ENCODE data around the gene CDH23.

CDH23 gene

GRCh38 chr10:71531485-71532446, 135.0 kb downstream of the CDH23 start:
- H3K36me3 ChIP-seq, result no peaks in the 10 kb centered on the region
- TF ChIP-seq CTCF (IDR thresholded peaks at IDR 0.05), result no peak
- no peak overlapping the region for H3K27ac ChIP-seq
- no peaks in the 10 kb centered on the region for H3K9me3 ChIP-seq
- H3K4me1 ChIP-seq (ENCODE audit: control insufficient read depth in 1 of 2, insufficient read depth in 1 of 2, low read depth in 1 of 2, low read length in 1 of 2), result no peaks in the 10 kb centered on the region
- no peak overlapping the region for H3K4me3 ChIP-seq (ENCODE audit: low read depth in 1 of 2, low read length in 1 of 2)
- no peaks in the 10 kb centered on the region for H3K27me3 ChIP-seq

- H3K4me1 ChIP-seq (ENCODE audit: control insufficient read depth in 1 of 2, insufficient read depth in 1 of 2, low read depth in 1 of 2, low read length in 1 of 2), result no peaks in the 10 kb centered on the region
- no peaks in the 10 kb centered on the region for H3K27me3 ChIP-seq
- TF ChIP-seq CTCF (IDR thresholded peaks at IDR 0.05), result no peak
- H3K9me3 ChIP-seq, result no peaks in the 10 kb centered on the region
- no peaks in the 10 kb centered on the region for H3K36me3 ChIP-seq
- H3K27ac ChIP-seq, result no peak overlapping the region
- H3K4me3 ChIP-seq (ENCODE audit: low read depth in 1 of 2, low read length in 1 of 2), result no peak overlapping the region
Measured at GRCh38 chr10:71532878-71533277, 136.2 kb downstream of the CDH23 start.

GRCh38 chr10:71533936-71534335, 137.2 kb downstream of the CDH23 start:
- Histone ChIP-seq H3K36me3 (no peaks in the 10 kb centered on the region), H3K27me3 (no peaks in the 10 kb centered on the region), H3K4me1 (ENCODE audit: control insufficient read depth in 1 of 2, insufficient read depth in 1 of 2, low read depth in 1 of 2, low read length in 1 of 2) (no peaks in the 10 kb centered on the region), H3K27ac (no peak overlapping the region), H3K9me3 (no peaks in the 10 kb centered on the region), H3K4me3 (ENCODE audit: low read depth in 1 of 2, low read length in 1 of 2) (no peak overlapping the region)
- no peak for TF ChIP-seq CTCF (IDR thresholded peaks at IDR 0.05)

- H3K27ac ChIP-seq, result no peak overlapping the region
- TF ChIP-seq CTCF (IDR thresholded peaks at IDR 0.05), result no peak
- no peaks in the 10 kb centered on the region for H3K36me3 ChIP-seq
- H3K27me3 ChIP-seq, result no peaks in the 10 kb centered on the region
- H3K9me3 ChIP-seq, result no peaks in the 10 kb centered on the region
- no peak overlapping the region for H3K4me3 ChIP-seq (ENCODE audit: low read depth in 1 of 2, low read length in 1 of 2)
- no peaks in the 10 kb centered on the region for H3K4me1 ChIP-seq (ENCODE audit: control insufficient read depth in 1 of 2, insufficient read depth in 1 of 2, low read depth in 1 of 2, low read length in 1 of 2)
Measured at GRCh38 chr10:71534568-71535194, 138.0 kb downstream of the CDH23 start.

- H3K27ac ChIP-seq, result no peak overlapping the region
- H3K36me3 ChIP-seq, result no peaks in the 10 kb centered on the region
- H3K27me3 ChIP-seq, result peaks cover 4% of the 10 kb centered on the region
- H3K4me3 ChIP-seq (ENCODE audit: low read depth in 1 of 2, low read length in 1 of 2), result no peak overlapping the region
- H3K4me1 ChIP-seq (ENCODE audit: control insufficient read depth in 1 of 2, insufficient read depth in 1 of 2, low read depth in 1 of 2, low read length in 1 of 2), result no peaks in the 10 kb centered on the region
- H3K9me3 ChIP-seq, result no peaks in the 10 kb centered on the region
- TF ChIP-seq CTCF (IDR thresholded peaks at IDR 0.05), result no peak
Measured at GRCh38 chr10:71536332-71536731, 139.6 kb downstream of the CDH23 start.

Measured in neutrophil (primary cell).